Umbilical cord (tissue), 2 donors: ENCODE results near the gene MAEA. TPM values are rescaled to one million over a fixed set of nuclear protein-coding genes. Genes with fewer than 3 reads are reported as not detected.
"Not testable (repeated sequence)": the region's sequence is repeated elsewhere in the genome, so short reads cannot be mapped to it uniquely, and the experiment has no call there.

ENCODE experiments used
- DNase-seq: peaks from one replicate; pipeline ENCODE4 v3.0.0-alpha.2; 2015; ENCODE audit warnings: low spot score
- total RNA-seq: library from RNA; depleted of rRNA; stranded (reverse); fragments of >200 nt; gene quantifications from one replicate; pipeline ENCODE4 v1.2.3, GENCODE V29; 2014; ENCODE audit warnings: low replicate concordance; ENCODE audit not compliant: insufficient read depth

MAEA gene
- total RNA-seq, 1 donor from 2014 or later: 29.6 TPM

DNA sequence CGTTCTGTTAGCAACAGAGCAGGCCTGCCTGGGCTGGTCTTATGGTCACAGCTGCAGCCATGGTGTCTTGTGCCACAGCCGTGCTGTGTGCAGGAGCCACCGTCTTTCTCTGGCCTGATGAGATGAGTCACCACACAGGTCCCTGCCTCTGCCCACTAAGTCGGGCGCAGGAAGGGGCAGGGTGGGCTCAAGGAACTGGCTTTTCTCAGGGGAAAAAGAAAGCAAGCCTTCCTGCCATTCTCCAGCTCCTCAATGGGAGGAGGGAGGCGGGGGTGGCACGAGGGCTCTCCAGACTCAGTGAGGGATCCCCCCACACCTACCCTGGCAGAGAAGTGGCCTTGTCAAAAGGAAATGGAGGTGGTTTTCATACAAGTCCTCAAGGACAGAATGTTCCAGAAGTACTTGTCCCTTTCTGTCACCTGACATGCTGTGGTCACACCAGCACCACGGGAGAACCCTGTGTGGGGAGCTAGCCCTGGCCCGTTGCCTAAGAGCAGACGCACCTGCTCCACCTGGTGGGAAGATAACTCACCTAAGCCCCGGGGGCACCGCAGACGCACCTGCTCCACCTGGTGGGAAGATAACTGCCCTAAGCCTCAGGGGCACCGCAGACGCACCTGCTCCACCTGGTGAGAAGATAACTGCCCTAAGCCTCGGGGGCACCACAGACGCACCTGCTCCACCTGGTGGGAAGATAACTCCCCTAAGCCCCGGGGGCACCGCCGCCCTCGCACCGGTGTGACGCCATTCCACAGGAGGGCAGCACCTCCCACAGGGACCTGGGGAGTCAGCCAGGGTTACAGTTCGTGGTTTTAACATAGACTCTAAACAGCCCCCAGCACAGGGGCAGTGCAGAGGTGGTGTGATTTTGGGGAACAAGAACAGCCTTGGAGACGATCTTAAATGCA lies 75.8 kb downstream of the MAEA start:
- DNase-seq: no peak

DNA sequence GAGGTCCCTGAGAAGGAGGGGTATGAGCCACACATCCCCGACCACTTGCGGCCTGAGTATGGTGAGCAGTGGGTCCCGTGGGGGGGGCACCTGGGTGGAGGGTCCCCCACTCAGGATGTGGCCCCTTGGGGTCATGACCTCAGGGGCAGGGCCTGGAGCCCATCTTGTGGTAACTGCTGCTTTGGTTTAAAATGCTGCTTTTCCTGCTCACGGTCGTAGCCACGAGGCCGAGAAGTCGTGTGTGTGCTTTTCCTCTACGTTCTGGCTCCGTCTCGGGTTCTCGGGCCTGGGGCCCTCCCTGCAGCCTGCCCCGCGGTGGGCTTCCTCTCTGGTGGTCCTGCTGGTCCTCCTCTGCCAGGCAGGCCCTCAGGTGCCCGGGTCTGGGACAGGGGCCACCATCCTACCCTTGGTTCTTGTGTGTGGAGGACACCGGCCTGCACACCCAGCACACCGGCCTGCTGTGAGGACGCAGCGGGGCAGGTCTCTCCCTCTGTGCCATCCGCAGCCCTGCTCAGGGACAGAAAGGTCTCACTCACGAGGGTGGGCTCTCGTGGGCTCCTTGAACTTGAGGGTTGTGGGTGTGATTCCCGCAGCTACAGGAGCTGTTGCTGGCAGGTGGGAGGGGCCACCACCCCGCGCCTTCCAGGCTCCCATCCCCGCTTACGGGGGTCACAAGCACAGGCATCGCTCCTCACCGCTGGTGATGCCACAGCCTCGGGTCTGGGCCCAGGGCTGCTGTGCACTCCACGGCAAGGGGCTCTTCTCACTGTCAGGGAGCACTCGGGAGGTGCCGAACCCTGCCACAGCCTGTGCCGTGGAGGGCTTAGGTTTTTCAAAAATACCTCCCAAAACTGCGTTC lies 76.9 kb downstream of the MAEA start:
- DNase-seq: no peak

DNA sequence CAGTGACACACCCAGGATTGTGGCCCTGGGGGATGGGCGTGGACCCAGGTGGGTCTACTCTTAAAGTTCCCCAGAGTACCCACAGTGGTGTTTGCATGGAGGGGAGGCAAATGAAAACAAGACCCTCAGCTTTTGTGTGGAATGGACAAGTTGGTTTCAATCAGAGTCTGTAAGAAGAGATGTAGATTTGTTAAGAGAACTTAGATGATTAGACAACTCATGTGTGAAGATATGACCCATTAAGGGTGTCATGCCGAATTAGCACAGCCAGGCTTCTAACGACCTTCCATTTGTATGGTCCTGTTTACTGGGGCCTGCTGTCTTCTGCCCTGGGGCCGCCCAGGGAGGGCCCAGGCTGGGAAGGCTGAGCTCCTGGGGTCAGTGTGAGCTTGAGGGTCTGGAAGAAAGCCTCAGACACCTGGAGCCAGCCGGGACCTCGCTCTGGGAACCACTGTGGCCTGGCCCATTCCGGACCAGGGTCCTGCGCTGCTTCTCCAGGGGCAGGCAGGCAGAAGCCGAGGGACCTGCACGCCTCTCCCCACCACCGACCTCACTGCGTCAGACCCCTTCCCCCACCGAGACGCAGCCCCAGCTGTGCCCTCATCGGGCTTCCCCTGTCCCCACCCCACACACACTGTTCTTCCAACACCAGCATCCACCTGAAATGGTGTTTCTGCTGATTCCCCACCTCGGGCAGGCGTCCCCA lies 77.7 kb downstream of the MAEA start:
- no peak for DNase-seq

DNA sequence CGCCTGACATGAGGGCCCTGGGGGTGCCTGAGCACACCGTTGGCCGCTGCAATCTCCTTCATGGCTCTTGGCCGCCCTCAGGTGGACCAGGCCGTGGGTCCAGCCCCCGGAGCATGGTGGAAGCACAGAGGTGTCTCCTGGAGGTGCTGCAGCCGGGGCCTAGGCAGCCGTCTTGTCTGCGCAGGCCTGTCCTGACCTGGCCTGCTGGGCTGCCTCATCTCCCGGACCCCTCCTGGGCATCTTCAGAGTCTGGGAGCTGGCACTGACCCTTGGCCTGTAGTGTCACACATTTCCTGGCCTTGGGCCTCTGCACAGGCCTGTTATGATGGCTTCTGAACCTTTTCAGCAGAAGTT lies 78.2 kb downstream of the MAEA start:
- DNase-seq: no peak

DNA sequence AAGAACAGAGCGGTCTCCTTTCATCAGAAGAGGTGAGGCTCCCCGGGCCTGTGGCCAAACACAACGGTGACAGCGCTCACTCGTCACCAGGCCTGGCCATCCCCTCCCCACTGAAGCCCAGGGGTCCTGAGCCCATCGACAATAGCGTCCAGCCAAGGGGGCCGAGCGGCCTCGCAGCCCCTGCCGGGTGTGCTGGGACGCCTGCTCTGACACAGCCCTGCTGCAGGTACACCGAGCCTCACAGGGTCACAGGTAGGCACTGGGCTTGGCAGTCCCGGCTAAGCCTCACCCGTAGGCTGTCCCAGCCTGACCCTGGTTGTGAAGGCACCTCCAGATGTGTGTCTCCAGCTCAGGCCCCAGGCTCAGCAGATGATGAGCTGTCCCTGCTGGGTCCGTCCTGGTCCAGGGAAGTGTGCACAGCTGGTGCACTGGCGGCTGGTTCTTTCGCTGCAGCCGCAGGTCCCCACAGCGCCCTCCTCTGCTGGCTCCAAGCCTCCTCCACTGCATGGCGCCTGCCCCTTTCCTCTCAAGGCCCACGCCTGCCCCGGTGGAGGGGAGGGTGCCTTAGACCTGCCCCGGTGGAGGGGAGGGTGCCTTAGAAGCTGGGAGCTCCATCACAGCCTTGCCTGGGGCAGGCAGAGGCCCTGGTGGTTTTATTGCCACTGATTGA lies 78.9 kb downstream of the MAEA start:
- no peak for DNase-seq

DNA sequence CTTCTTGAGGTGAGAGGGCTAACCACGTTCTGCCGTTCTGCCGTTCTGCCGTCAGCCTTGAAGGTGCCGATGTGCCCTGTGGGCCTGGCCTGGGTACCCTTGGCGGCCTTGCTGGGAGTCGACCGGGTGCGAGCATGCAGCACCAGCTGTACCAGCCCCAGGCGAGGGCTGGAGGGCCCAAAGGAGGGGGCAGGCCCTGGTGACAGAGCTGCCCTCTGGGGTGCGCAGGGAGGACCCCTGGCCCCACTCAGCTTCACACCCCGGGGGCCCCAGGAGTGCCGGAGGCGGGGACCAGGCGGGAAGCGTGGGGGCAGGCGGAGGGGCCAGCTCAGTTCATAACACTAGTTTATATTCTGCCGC lies 79.4 kb downstream of the MAEA start:
- DNase-seq: no peak

DNA sequence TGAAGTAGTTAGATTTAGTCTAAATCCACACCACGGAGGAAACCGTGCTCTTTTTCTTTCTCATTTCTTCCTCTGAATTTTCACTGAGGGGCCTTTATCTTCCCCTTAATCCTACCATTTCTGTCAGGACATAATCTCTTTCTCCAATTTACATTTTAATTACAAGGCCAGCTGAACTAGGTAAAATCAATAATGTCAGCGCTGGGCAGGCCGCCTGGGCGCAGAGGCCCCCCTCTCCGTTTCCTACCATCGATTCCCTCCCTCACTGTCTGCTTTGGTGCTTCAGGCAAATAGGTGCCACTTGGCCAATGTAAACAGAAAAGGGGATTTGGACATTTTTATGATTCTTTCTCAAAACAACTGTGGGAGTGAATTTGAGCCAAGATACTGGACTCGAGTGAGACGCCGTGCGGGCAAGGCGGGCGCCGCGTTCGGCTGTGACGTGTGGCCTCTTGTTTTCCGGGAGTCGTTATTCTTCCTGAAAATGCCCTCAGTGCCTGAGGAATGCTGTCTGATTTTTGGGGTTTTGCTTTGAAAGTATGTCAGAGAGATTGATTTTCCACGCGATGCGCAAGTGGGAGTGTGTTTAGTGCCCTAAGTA lies 79.9 kb downstream of the MAEA start:
- DNase-seq: no peak

DNA sequence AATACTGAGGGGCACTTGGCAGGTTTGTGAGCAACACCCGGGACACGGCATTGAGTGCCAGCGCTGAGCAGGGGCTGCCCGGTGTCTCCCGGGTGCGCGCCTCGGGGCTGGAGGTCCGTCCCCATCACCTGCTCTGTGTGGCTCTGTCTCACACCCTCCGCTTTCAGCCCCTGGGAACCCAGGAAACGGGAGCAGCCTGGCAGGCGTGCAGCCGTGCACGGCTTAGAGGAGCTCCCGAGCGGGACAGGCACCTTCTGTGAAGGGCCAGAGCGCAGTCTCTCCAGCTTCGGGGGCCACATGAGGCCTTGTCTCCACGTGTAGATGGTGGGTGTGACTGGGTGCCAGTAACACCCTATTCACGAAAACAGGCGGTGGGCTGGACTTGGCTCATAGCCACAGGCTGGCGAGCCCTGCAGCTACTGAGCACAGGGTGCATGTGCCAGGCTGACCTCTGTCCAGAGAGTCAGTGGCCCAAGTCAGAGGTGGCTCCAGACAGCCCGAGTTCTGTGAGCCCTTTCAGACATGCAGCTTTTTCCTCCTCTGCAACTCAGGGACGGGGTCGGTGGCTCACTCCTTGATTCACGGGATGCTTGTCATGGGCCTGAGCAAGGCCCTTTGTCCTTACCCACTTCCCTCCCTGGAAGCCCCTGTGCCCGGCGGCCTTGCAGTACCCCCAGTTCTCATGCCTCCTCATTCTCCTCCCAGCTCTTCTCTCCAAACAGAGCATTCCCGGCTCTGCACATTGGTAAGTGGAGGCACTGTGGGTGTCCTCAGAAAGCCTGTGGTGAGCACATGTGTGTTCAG lies 80.8 kb downstream of the MAEA start:
- DNase-seq: no peak

DNA sequence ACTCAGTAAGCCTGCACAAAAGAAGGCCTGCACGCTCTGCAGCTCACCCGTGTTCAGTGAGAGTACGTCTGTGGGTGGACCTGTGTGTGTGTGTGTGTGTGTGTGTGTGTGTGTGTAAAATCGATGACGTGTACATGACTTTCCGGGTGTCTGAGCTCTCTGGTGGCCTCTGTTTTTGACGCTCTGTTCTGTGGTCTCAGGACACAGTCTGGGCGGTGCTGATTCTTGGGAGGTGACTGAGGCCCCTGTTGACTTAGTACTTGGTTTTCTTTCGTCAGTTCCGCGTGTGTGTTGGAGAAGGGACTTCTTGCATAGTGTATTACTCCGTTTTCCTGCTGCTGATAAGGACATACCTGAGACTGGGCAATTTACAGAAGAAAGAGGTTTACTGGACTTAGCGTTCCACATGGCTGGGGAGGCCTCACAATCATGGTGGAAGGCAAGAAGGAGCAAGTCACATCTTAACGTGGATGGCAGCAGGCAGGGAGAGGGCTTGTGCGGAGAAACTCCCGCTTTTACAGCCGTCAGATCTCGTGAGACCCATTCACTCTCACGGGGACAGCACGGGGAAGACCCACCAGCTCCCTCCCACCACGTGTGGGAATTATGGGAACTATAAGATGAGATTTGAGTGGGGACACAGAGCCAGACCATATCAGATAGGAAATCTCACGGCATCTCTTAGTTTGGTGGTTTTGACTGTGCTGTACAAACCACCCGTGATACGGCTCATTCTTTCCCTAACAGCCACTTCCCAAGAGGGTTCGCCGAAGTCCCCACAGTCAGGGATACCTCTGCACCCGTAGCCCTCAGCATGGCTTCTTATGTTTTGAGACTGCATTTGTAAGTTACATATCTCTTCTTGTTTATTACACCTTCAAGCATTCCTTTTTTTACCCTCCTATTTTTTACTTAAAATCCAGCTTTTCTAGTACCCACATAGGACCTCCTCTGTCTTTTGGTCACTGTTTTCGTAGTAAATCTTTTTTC lies 81.8 kb downstream of the MAEA start:
- DNase-seq: no peak

DNA sequence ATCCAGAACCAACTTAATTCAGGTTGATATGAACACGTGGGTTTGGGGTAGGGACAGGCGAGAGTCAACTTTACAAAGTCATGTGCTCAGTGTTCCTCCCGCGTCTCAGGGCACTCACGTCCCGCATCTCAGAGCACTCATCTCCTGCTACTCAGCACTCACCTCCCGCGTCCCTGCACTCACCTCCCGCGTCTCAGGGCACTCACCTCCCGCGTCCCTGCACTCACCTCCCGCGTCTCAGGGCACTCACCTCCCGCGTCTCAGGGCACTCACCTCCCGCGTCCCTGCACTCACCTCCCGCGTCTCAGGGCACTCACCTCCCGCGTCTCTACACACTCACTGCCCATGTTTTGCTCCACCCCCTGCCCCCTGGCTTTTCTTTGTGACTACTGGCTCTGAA lies 82.9 kb downstream of the MAEA start:
- DNase-seq: not testable (repeated sequence)

DNA sequence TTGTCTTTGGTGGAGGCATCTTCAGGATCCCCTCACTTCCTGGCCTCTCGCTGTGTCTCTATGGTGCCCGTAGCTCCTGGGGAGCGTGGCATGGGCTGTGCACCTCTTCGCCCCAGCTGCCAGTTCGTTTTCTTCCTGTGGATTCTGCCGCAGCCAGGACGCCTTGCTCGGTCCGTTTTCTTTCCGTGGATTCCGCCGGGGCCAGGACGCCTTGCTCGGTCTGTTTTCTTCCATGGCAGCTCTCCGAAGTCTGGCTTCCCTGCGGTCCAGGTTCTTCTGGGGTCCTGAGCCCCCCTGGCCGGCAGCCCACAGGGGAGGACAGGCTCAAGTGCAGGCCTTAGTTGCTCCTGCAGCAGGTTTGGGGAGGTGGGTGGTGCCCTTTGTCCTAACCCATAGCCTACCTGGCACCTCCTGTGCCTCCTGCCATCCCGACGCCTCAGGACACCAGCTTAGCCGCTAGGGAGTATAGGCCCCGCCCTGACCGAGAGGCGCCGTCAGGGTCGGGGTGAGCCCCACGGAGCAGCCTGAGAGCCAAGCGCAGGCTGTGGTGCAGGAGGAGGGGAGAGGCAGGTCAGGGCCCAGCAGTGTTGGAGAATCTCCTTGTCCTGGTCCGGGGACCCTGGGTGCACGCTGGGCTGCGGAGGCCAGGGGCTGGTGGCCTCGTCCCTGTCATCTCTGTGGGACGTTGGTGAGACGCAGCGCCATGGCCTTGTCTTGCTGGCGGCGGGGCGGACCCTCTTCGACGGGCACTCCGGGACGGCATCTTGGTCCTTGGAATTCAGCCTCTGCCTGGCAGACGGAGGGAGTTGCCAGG lies 84.4 kb downstream of the MAEA start:
- no peak for DNase-seq

DNA sequence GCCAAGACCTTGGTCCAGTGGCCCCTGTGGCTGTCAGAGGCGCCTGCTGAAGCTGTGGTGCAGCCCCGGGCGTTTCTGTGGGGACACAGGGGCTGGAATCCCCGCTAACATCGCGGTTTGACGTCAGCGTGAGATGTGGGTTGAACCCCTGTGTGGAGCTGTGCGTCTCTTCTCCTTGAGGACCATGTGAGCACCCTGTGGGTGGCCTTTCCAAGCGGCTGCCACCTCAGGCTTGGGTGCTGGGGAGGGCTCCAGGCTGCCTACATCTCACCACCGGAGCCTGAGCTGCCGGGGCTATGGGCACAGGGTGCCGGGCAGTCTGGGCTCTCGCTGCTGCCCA lies 85.0 kb downstream of the MAEA start:
- no peak for DNase-seq

DNA sequence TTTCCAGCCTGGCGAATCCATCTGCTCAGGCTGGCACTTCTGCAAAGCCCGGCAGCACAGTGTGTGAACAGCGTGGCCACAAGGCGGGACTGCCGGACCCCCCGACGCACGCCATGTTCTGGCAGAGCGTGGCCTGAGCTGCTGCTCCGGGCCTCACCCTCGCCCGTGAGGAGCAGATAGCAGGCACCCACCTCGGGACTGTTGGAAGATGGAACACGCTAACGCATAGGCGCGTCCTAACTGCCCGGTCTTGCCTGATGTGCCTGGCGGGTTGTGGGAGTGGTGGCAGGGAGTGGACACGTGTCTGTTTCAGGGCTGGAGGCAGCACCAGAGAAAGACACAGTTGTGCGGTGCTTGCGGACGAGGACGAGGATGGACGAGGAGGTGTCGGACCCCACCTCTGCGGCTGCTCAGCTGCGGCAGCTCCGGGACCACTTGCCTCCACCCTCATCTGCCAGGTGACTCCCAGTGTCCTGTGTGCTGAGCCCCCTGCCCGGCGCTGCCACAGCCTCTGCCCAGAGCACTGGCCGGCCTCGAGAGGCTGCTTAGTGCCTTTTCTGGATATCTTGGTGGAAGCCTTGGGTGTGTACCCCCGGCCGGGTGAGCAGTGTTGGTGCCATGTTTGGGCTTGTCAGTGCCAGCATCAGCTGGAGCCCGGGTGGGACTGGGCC lies 85.5 kb downstream of the MAEA start:
- DNase-seq: no peak

DNA sequence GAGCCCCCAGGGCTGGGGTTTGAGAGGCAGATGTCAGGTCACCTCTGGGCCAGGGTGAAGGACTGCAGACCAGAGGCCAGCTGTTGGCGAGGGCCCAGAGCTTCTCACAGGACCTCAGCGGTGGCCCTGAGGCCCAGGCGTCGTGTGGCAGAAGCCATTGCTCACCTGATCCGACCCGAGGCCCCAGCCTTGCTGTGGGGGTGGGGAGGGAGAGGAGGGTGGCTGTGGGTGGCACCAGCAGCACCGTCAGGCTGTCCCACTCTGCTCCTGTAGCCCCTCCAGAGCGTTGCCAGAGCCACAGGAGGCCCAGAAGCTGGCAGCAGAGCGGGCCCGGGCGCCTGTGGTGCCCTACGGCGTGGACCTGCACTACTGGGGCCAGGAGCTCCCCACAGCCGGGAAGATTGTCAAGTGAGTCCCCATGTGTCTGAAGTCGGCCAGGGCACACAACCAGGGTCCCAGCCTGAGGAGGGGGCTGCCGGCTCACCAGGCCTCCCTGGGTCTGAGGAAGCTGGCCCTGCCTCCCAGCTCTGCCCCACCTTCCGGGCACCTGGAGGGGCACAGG lies 86.2 kb downstream of the MAEA start:
- DNase-seq: no peak

DNA sequence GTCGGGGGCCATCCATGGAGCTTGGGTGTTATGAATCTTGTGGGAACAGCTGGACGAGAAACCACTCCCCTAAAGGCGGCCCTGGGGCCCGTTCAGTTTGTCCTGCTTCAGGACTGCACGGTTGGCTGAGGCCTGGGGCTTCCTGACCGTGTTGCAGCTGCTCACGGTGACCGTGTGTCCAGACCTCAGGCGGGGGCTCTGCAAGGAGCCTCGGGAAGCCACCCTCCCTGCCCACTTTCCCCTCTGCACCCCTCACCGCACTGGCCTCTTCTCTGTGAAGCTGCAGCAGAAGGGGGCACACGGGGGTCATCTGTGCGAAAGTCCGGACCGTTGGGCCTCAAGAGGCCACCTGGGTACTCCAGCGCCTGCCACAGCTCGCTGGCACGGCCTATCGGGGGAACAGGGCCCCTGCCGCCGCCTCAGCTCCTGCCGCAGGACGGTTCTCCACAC lies 86.7 kb downstream of the MAEA start:
- no peak for DNase-seq

DNA sequence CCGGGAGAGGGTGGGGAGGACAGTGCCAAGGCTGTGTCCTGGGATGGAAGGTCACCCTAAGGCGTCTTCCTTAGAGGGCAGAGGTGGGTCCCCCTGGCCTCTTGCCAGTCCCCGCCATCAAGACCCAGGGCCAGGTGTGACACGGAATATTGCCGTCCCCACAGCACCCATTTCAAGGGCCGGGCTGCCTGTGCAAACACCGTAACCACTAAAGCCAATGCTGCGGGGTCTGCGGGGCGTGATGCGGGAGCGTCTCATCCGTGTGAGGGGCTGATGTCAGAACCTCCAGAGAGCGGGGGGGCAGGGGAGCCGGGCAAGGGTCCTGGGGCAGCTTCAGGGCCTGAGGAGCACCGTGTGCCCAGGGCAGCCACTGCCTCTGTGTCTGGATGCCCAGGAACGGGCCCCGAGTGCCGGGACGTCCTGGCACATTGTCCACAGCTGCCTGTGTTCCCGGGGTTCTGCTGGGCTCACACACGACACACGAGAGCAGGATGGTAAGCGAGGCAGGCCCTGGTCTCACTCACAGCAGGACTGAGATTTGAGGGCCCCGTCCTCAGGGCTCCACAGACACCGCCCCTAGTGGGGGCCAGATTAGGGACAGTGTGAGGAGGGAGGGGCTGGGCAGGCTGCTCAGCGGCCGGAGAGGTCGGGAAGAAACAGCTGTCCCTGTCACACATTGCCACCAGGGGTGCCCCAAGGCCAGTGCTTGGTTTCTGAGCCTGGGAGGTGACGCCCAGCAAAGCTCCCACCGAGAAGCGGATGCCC lies 87.3 kb downstream of the MAEA start:
- no peak for DNase-seq
